Measurements from ENCODE around the gene AHRR. TPM values are rescaled to one million over a fixed set of nuclear protein-coding genes. Genes with fewer than 3 reads are reported as not detected.

Gene AHRR
- total RNA-seq, 1 donor, result 54.6 TPM

GRCh38 chr5:469752-470483 is 148.4 kb downstream of the AHRR start:
- Histone ChIP-seq H3K9me3 (ENCODE audit: low read depth, low read length) (no peaks in the 10 kb centered on the region), H4K20me1 (ENCODE audit: insufficient read depth, low read length) (peaks cover 14% of the 10 kb centered on the region), H3K27ac (ENCODE audit: low read depth, low read length) (no peak overlapping the region), H3K4me3 (ENCODE audit: insufficient read depth, low read length) (no peak overlapping the region), H3K27me3 (ENCODE audit: insufficient read depth, low read length) (peaks cover 1% of the 10 kb centered on the region), H3K36me3 (ENCODE audit: insufficient read depth, low read length) (peaks cover 25% of the 10 kb centered on the region), H3K4me1 (ENCODE audit: insufficient read depth, low read length) (peaks cover 12% of the 10 kb centered on the region), H3K79me2 (ENCODE audit: insufficient read depth, low read length) (peaks cover 20% of the 10 kb centered on the region), H2AFZ (ENCODE audit: low read length) (no peak overlapping the region), H3K4me2 (ENCODE audit: insufficient read depth, low read length) (no peak overlapping the region)
- peak; percentile 53 for DNase-seq (ENCODE audit: insufficient read length, low spot score, missing footprints)
- no peak for TF ChIP-seq CTCF (IDR thresholded peaks at IDR 0.05; ENCODE audit: extremely low read depth, low read depth, low read length)

GRCh38 chr5:470961-471749 is 149.6 kb downstream of the AHRR start:
- Histone ChIP-seq H3K9me3 (ENCODE audit: low read depth, low read length) (no peaks in the 10 kb centered on the region), H4K20me1 (ENCODE audit: insufficient read depth, low read length) (peaks cover 22% of the 10 kb centered on the region), H3K4me2 (ENCODE audit: insufficient read depth, low read length) (peak overlapping the region; percentile 90), H3K4me3 (ENCODE audit: insufficient read depth, low read length) (peak overlapping the region; percentile 83), H3K79me2 (ENCODE audit: insufficient read depth, low read length) (peaks cover 20% of the 10 kb centered on the region), H3K4me1 (ENCODE audit: insufficient read depth, low read length) (peaks cover 12% of the 10 kb centered on the region), H2AFZ (ENCODE audit: low read length) (no peak overlapping the region), H3K36me3 (ENCODE audit: insufficient read depth, low read length) (peaks cover 22% of the 10 kb centered on the region), H3K27me3 (ENCODE audit: insufficient read depth, low read length) (peaks cover 14% of the 10 kb centered on the region), H3K27ac (ENCODE audit: low read depth, low read length) (no peak overlapping the region)
- no peak for TF ChIP-seq CTCF (IDR thresholded peaks at IDR 0.05; ENCODE audit: extremely low read depth, low read depth, low read length)
- DNase-seq (ENCODE audit: insufficient read length, low spot score, missing footprints), result peak; percentile 86

- Histone ChIP-seq H3K4me2 (ENCODE audit: insufficient read depth, low read length) (peak overlapping the region; percentile 90), H3K79me2 (ENCODE audit: insufficient read depth, low read length) (peaks cover 20% of the 10 kb centered on the region), H3K9me3 (ENCODE audit: low read depth, low read length) (no peaks in the 10 kb centered on the region), H3K4me1 (ENCODE audit: insufficient read depth, low read length) (peaks cover 12% of the 10 kb centered on the region), H2AFZ (ENCODE audit: low read length) (no peak overlapping the region), H4K20me1 (ENCODE audit: insufficient read depth, low read length) (peaks cover 22% of the 10 kb centered on the region), H3K27me3 (ENCODE audit: insufficient read depth, low read length) (peaks cover 19% of the 10 kb centered on the region), H3K36me3 (ENCODE audit: insufficient read depth, low read length) (peaks cover 20% of the 10 kb centered on the region), H3K4me3 (ENCODE audit: insufficient read depth, low read length) (peak overlapping the region; percentile 83), H3K27ac (ENCODE audit: low read depth, low read length) (no peak overlapping the region)
- no peak for TF ChIP-seq CTCF (IDR thresholded peaks at IDR 0.05; ENCODE audit: extremely low read depth, low read depth, low read length)
- DNase-seq (ENCODE audit: insufficient read length, low spot score, missing footprints), result peak; percentile 78
Observed at GRCh38 chr5:471750-472058, 150.2 kb downstream of the AHRR start.

- H3K27me3 ChIP-seq (ENCODE audit: insufficient read depth, low read length), result peaks cover 24% of the 10 kb centered on the region
- peak overlapping the region; percentile 83 for H3K4me3 ChIP-seq (ENCODE audit: insufficient read depth, low read length)
- DNase-seq (ENCODE audit: insufficient read length, low spot score, missing footprints), result peak; percentile 98
- H3K27ac ChIP-seq (ENCODE audit: low read depth, low read length), result peak overlapping the region; percentile 61
- peak overlapping the region; percentile 90 for H3K4me2 ChIP-seq (ENCODE audit: insufficient read depth, low read length)
- peaks cover 25% of the 10 kb centered on the region for H4K20me1 ChIP-seq (ENCODE audit: insufficient read depth, low read length)
- H3K79me2 ChIP-seq (ENCODE audit: insufficient read depth, low read length), result peaks cover 20% of the 10 kb centered on the region
- TF ChIP-seq CTCF (IDR thresholded peaks at IDR 0.05; ENCODE audit: extremely low read depth, low read depth, low read length), result no peak
- no peaks in the 10 kb centered on the region for H3K9me3 ChIP-seq (ENCODE audit: low read depth, low read length)
- H2AFZ ChIP-seq (ENCODE audit: low read length), result peak overlapping the region; percentile 47
- peaks cover 12% of the 10 kb centered on the region for H3K4me1 ChIP-seq (ENCODE audit: insufficient read depth, low read length)
- H3K36me3 ChIP-seq (ENCODE audit: insufficient read depth, low read length), result peaks cover 17% of the 10 kb centered on the region
Observed at GRCh38 chr5:472076-472655, 150.7 kb downstream of the AHRR start.

Measured in osteoblast (primary cell).